A549 (cell line): ENCODE measurements around the gene TAGLN3.

Source experiments
- CEBPB ChIP-seq, 2 experiments: fragments of >200 bp in 1 of 2; sonication (Bioruptor Twin) in 1 of 2; formaldehyde crosslinking in 1 of 2; IDR thresholded peaks; 2 replicates each; pipeline ENCODE4 v1.6.1; 2012 to 2016
- JUN ChIP-seq, 2 experiments: fragments of >200 bp; sonication (Bioruptor Twin); formaldehyde crosslinking; IDR thresholded peaks; 2 replicates in 1 of 2; 3 replicates in 1 of 2; pipeline ENCODE4 v1.6.1; 2016 to 2017
- POLR2A ChIP-seq: IDR thresholded peaks from 2 replicates; pipeline ENCODE4 v1.6.1; 2012; ENCODE audit warnings: mild to moderate bottlenecking, low read length
- POLR2AphosphoS2 ChIP-seq: conservative IDR thresholded peaks from 2 replicates; pipeline ENCODE4 v1.6.1; 2012; ENCODE audit warnings: low read length, improper control_type of control experiment, inconsistent platforms
- RAD21 ChIP-seq, 2 experiments: fragments of >200 bp in 1 of 2; sonication (Bioruptor Twin) in 1 of 2; formaldehyde crosslinking in 1 of 2; IDR thresholded peaks in 1 of 2; conservative IDR thresholded peaks in 1 of 2; 2 replicates in 1 of 2; 3 replicates in 1 of 2; pipeline ENCODE4 v1.6.1; 2012 to 2018; ENCODE audit warnings: inconsistent platforms in 1 of 2
- ZSCAN20 ChIP-seq: fragments of 250-450 bp; sonication (Bioruptor Pico); IDR thresholded peaks from 2 replicates; pipeline ENCODE4 v1.8.0; 2022; ENCODE audit warnings: mild to moderate bottlenecking, moderate library complexity
- TF ChIP-seq, protein P1 (sequence below): fragments of >200 bp; sonication (Bioruptor Twin); formaldehyde crosslinking; IDR thresholded peaks from 3 replicates; pipeline ENCODE4 v1.5.1; 2016
- TF ChIP-seq, protein P2 (sequence below): IDR thresholded peaks from 2 replicates; pipeline ENCODE4 v1.6.1; 2012
- TF ChIP-seq, protein P3 (sequence below): fragments of 200-600 bp; sonication (generic); IDR thresholded peaks from 2 replicates; pipeline ENCODE4 v1.6.1; 2016; ENCODE audit warnings: antibody characterized with exemption, mild to moderate bottlenecking, moderate library complexity

DNA sequence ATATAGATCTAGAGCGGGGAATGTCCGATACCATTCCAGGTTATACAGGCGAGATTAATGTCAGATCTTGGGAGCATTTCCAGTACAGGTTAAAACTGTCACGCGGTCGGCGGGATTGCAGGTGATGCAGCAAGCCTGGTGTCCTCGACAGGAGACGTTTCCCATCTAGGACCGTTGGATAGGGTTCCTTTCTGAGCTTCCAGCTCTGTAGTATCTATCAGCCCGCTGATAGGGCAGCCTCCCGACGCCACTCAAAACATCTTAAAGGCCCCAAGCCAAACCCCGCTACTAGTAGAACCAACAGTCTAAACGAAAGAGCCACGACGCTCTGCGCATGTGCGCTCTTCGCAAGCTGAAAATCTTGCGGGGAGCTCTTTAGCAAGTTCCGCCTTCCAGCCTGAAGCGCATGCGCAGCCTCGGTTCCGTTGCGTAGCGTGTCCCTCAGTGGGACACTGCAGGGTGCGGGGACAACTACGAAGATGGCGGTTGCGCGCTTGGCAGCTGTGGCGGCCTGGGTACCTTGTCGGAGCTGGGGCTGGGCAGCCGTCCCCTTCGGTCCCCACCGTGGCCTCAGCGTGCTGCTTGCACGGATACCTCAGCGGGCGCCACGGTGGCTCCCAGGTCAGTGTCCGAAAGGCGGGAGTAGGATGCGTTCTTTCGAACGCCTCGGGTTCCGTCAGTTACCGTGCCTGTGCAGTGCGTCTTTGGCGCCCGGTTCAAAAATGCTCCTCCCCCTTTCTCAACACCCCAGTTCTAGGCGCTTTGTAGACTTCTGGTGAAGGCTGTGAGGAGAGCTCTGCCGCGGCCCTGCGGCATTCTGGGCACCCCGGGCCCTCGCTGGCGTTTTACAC lies 19.9 kb upstream of the TAGLN3 start, which contains the start of gene ABHD10:
- TF ChIP-seq, protein P1, sequence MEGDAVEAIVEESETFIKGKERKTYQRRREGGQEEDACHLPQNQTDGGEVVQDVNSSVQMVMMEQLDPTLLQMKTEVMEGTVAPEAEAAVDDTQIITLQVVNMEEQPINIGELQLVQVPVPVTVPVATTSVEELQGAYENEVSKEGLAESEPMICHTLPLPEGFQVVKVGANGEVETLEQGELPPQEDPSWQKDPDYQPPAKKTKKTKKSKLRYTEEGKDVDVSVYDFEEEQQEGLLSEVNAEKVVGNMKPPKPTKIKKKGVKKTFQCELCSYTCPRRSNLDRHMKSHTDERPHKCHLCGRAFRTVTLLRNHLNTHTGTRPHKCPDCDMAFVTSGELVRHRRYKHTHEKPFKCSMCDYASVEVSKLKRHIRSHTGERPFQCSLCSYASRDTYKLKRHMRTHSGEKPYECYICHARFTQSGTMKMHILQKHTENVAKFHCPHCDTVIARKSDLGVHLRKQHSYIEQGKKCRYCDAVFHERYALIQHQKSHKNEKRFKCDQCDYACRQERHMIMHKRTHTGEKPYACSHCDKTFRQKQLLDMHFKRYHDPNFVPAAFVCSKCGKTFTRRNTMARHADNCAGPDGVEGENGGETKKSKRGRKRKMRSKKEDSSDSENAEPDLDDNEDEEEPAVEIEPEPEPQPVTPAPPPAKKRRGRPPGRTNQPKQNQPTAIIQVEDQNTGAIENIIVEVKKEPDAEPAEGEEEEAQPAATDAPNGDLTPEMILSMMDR = no peak
- TF ChIP-seq ZSCAN20 (CRISPR knock-in tag) (no peak), RAD21 (conservative IDR thresholded peaks at IDR 0.05 in 1 of 2, IDR thresholded peaks at IDR 0.05 in 1 of 2) (no peak), POLR2A (peak; percentile 97), JUN (IDR thresholded peaks at IDR 0.05) (peak in 1 of 2 experiments; percentile 83; a peak in 4 of 5 replicates), POLR2AphosphoS2 (no peak; the same call in 1 of the 2 replicates), CEBPB (IDR thresholded peaks at IDR 0.05) (peak in 1 of 2 experiments; percentile 6; a peak in 1 of 4 replicates)
- TF ChIP-seq, protein P2, sequence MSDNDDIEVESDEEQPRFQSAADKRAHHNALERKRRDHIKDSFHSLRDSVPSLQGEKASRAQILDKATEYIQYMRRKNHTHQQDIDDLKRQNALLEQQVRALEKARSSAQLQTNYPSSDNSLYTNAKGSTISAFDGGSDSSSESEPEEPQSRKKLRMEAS = peak; percentile 79
- TF ChIP-seq, protein P3, sequence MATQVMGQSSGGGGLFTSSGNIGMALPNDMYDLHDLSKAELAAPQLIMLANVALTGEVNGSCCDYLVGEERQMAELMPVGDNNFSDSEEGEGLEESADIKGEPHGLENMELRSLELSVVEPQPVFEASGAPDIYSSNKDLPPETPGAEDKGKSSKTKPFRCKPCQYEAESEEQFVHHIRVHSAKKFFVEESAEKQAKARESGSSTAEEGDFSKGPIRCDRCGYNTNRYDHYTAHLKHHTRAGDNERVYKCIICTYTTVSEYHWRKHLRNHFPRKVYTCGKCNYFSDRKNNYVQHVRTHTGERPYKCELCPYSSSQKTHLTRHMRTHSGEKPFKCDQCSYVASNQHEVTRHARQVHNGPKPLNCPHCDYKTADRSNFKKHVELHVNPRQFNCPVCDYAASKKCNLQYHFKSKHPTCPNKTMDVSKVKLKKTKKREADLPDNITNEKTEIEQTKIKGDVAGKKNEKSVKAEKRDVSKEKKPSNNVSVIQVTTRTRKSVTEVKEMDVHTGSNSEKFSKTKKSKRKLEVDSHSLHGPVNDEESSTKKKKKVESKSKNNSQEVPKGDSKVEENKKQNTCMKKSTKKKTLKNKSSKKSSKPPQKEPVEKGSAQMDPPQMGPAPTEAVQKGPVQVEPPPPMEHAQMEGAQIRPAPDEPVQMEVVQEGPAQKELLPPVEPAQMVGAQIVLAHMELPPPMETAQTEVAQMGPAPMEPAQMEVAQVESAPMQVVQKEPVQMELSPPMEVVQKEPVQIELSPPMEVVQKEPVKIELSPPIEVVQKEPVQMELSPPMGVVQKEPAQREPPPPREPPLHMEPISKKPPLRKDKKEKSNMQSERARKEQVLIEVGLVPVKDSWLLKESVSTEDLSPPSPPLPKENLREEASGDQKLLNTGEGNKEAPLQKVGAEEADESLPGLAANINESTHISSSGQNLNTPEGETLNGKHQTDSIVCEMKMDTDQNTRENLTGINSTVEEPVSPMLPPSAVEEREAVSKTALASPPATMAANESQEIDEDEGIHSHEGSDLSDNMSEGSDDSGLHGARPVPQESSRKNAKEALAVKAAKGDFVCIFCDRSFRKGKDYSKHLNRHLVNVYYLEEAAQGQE = no peak
